Measurements from ENCODE around the gene PPP3CA. TPM values are rescaled to one million over a fixed set of nuclear protein-coding genes. Genes with fewer than 3 reads are reported as not detected.

The PPP3CA gene
- total RNA-seq, 1 donor from 2014 or later: 48.0 TPM

DNA sequence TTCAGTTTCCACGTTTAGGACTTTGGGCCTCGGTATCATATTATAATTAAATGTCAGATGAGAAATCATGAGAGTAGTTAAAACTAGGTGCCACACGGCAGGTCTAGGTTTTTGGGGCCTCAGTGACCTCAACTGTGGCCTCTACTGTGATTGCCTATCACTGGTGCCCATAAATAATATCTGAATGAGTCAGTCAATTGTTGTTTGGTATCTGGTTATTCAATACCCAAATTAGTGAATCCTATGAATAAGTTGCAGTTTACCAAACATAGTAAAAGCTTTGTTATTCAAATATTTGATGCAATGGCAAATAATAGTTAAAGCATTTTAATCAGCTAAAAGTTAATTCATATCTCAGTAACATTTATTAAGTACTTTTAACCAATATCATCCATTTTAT lies 188.8 kb downstream of the PPP3CA start:
- no peaks in the 10 kb centered on the region for H3K4me1 ChIP-seq
- no peak overlapping the region for H3K27ac ChIP-seq
- intact Hi-C loops (cut with DNase I): no loop called here
- H3K36me3 ChIP-seq: no peaks in the 10 kb centered on the region
- no peak overlapping the region for H3K4me3 ChIP-seq
- no peaks in the 10 kb centered on the region for H3K27me3 ChIP-seq
- no peak for DNase-seq
- H3K9me3 ChIP-seq: no peaks in the 10 kb centered on the region
- no peak for ATAC-seq
- TF ChIP-seq, protein P1, sequence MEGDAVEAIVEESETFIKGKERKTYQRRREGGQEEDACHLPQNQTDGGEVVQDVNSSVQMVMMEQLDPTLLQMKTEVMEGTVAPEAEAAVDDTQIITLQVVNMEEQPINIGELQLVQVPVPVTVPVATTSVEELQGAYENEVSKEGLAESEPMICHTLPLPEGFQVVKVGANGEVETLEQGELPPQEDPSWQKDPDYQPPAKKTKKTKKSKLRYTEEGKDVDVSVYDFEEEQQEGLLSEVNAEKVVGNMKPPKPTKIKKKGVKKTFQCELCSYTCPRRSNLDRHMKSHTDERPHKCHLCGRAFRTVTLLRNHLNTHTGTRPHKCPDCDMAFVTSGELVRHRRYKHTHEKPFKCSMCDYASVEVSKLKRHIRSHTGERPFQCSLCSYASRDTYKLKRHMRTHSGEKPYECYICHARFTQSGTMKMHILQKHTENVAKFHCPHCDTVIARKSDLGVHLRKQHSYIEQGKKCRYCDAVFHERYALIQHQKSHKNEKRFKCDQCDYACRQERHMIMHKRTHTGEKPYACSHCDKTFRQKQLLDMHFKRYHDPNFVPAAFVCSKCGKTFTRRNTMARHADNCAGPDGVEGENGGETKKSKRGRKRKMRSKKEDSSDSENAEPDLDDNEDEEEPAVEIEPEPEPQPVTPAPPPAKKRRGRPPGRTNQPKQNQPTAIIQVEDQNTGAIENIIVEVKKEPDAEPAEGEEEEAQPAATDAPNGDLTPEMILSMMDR (IDR thresholded peaks at IDR 0.05): no peak

DNA sequence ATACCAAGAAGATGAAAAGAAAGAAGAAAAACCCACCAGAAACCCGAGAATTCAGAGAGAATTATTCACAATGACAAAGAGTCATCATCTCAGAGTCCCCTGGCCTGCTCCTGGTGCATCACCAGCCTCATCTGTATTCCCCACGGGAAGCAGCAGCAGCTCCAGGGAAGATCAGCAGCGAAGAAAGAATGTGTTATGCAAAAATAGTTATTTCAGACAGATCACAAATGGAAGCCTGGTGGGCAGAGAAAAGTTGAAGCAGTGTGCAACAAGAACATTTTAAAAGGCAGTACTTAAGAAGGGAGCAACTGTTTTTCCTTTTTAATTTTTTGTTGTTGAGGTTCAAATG lies 189.2 kb downstream of the PPP3CA start:
- H3K36me3 ChIP-seq: no peaks in the 10 kb centered on the region
- no peaks in the 10 kb centered on the region for H3K9me3 ChIP-seq
- H3K27me3 ChIP-seq: no peaks in the 10 kb centered on the region
- TF ChIP-seq, protein P1 (IDR thresholded peaks at IDR 0.05): no peak
- H3K4me1 ChIP-seq: no peaks in the 10 kb centered on the region
- no peak for DNase-seq
- no peak for ATAC-seq
- no peak overlapping the region for H3K4me3 ChIP-seq
- intact Hi-C loops (cut with DNase I): no loop called here
- H3K27ac ChIP-seq: no peak overlapping the region

DNA sequence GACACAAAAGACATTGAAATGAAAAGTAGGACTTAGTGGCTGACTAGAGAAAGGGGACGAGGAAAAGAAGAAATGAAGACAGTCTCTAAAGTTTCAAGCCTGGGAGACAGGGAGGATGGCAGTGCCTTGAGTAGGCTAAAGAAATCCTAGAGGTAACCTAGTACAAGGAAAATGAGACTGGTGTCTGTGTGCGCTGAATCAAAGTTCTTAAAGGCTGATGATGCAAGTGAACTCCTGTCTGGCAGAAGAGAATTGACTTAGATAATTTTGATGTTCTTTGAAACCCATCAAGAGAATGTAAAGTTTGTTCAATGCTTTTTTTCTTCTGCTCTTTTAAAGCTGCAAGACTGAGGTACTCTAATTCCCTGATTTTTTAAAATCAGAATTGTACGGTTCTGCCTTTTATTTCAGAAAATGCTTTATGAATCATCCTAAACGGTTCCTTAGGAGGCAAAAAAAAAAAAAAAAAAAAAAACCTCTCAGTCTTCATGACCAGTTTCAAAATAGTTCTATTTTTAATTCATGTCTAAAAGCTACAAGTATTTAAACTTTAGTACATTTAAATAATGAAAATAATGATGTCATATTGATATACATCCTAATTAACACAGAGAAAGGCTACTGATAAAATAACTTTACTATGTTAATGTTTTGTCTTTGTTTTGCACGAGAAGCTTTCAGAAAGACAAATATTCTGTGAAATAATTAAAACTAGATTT lies 189.8 kb downstream of the PPP3CA start:
- TF ChIP-seq, protein P1 (IDR thresholded peaks at IDR 0.05): no peak
- Histone ChIP-seq H3K27me3 (no peaks in the 10 kb centered on the region), H3K36me3 (no peaks in the 10 kb centered on the region), H3K4me3 (no peak overlapping the region), H3K4me1 (no peaks in the 10 kb centered on the region), H3K9me3 (no peaks in the 10 kb centered on the region), H3K27ac (no peak overlapping the region)
- ATAC-seq: no peak
- intact Hi-C loops (cut with DNase I): no loop called here
- DNase-seq: no peak

DNA sequence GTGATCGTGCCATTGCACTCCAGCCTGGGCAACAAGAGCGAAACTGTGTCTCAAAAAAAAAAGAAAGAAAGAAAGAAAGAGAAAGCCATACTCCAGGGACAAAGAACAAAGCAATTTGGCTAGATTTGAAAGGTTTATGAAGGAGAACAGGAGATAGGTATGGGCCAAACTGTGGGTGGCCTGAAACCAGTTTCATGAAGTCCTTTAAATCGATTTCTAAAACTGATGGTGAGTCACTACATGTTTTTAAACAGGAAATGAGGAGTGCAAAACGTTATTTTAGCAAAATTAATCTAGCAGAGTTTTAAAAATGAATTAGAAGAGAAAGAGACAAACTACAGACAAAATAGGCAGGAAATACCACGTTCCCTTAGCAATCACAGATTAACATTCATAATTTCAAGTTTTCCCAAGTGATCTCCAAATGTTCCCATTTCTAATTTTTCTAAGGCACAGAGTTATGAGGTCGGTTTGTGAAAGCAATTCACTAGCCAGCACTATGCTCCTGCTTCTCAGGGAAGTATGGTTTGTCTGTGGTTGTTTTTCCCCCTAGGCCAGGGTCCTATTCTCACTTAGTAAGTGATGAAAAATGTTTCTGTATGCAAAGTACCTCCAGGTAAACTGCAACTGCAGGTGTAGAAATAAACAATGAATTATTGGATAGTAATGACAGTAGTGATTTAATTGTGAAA lies 190.6 kb downstream of the PPP3CA start:
- DNase-seq (no peak), ATAC-seq (no peak)
- H3K4me3 ChIP-seq: no peak overlapping the region
- no peaks in the 10 kb centered on the region for H3K9me3 ChIP-seq
- TF ChIP-seq, protein P1 (IDR thresholded peaks at IDR 0.05): no peak
- H3K36me3 ChIP-seq: no peaks in the 10 kb centered on the region
- intact Hi-C loops (cut with DNase I): no loop called here
- H3K27ac ChIP-seq: no peak overlapping the region
- no peaks in the 10 kb centered on the region for H3K27me3 ChIP-seq
- no peaks in the 10 kb centered on the region for H3K4me1 ChIP-seq

DNA sequence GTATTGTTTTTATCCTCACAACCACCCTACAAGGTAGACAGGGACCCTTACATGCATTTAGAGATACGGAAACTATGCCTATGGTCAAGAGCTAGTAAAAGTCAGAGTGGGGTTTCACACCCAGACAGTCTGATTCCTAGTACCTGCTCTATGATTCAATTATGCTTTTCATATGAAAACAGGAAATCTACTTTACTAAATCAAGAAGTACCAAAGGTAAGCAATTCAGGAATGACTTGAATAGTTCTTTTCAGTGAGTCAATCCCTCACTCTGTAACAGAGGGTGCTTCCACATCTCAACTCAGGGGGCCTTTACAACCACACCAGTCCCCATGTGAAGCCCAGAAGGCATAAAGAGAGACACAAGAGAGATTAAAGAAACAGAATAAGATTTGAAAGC lies 191.4 kb downstream of the PPP3CA start:
- DNase-seq: no peak
- no peak overlapping the region for H3K27ac ChIP-seq
- no peak for ATAC-seq
- H3K4me1 ChIP-seq: no peaks in the 10 kb centered on the region
- intact Hi-C loops (cut with DNase I): no loop called here
- TF ChIP-seq, protein P1 (IDR thresholded peaks at IDR 0.05): no peak
- no peak overlapping the region for H3K4me3 ChIP-seq
- no peaks in the 10 kb centered on the region for H3K9me3 ChIP-seq
- H3K27me3 ChIP-seq: no peaks in the 10 kb centered on the region
- H3K36me3 ChIP-seq: no peaks in the 10 kb centered on the region
